Naive thymus-derived CD8-positive, alpha-beta T cell (primary cell): ENCODE data around the gene ME3. TPM values are rescaled to one million over a fixed set of nuclear protein-coding genes. Genes with fewer than 3 reads are reported as not detected.
"Not testable (repeated sequence)": the region's sequence is repeated elsewhere in the genome, so short reads cannot be mapped to it uniquely, and the experiment has no call there.

Source experiments
- ATAC-seq, 2 donors: fragments of 150-1000 bp; cut with Tn5 transposase in 1 of 2; sonication (Bioruptor Pico), chemical (Tn5 transposase) in 1 of 2; 1 replicate in 1 of 2; 2 replicates in 1 of 2; pipeline ENCODE4 v1.10.0; 2021; ENCODE audit warnings: mild to moderate bottlenecking in 2 of 2, moderate library complexity in 2 of 2
- POLR2A ChIA-PET: fragments of 350-600 bp; sonication (Branson Sonifier 250); formaldehyde crosslinking; loops from one replicate; lab custom pipeline; 2021; ENCODE audit warnings: antibody characterized with exemption; lab: Charles Lee
- DNase-seq, 10 donors: peaks; one replicate each; pipeline versions ENCODE4 v3.0.0 to v3.0.0-alpha.2; 2020 to 2022
- H3K27ac Mint-ChIP-seq, 10 donors: one replicate each; pipeline ENCODE4 v1.8.0; 2020 to 2022; ENCODE audit warnings: mild to moderate bottlenecking in 10 of 10, mixed read lengths in 10 of 10, moderate library complexity in 4 of 10, inconsistent platforms in 1 of 10
- H3K27me3 Mint-ChIP-seq, 5 donors: one replicate each; pipeline ENCODE4 v1.8.0; 2021 to 2022; ENCODE audit warnings: mixed read lengths in 5 of 5
- H3K36me3 Mint-ChIP-seq, 3 donors: one replicate each; pipeline ENCODE4 v1.8.0; 2020 to 2022; ENCODE audit warnings: mixed read lengths in 3 of 3, mild to moderate bottlenecking in 2 of 3, inconsistent platforms in 1 of 3
- H3K4me1 Mint-ChIP-seq, 4 donors: one replicate each; pipeline ENCODE4 v1.8.0; 2021 to 2022; ENCODE audit warnings: mixed read lengths in 4 of 4
- H3K4me3 Mint-ChIP-seq, 10 donors: one replicate each; pipeline ENCODE4 v1.8.0; 2020 to 2022; ENCODE audit warnings: mild to moderate bottlenecking in 10 of 10, mixed read lengths in 10 of 10, moderate library complexity in 6 of 10, inconsistent platforms in 1 of 10
- H3K9me3 Mint-ChIP-seq, 9 donors: one replicate each; pipeline ENCODE4 v1.8.0; 2020 to 2022; ENCODE audit warnings: mixed read lengths in 9 of 9, mild to moderate bottlenecking in 3 of 9, inconsistent platforms in 1 of 9, moderate library complexity in 1 of 9
- polyA plus RNA-seq, 3 donors: library from polyadenylated mRNA; unstranded; fragments of 300-500 nt; fragmentation: Illumina TruSeq; gene quantifications; one replicate each; pipeline ENCODE4 v1.2.3, GENCODE V29; 2021
- total RNA-seq, 8 experiments: library from RNA in 2 of 8; stranded (reverse) in 2 of 8; gene quantifications; one replicate each; pipeline ENCODE4 v1.2.3 and lab custom pipeline; 2021 to 2026

Gene ME3
- total and polyA plus RNA-seq, 5 experiments from 2014 or later = 0.48 to 2.5 (median 1.1) TPM

GRCh38 chr11:86551288-86552092, 120.9 kb downstream of the ME3 start:
- H3K4me1 Mint-ChIP-seq = peaks cover 0 to 2% (median 0%) of the 10 kb centered on the region in 4 donors

GRCh38 chr11:86550757-86551156, 121.7 kb downstream of the ME3 start:
- Mint-ChIP-seq H3K9me3 (peaks cover 0 to 4% (median 0%) of the 10 kb centered on the region in 9 donors), H3K36me3 (no peaks in the 10 kb centered on the region), H3K27ac (no peak overlapping the region), H3K4me1 (peaks cover 0 to 2% (median 0%) of the 10 kb centered on the region in 4 donors), H3K4me3 (no peak overlapping the region), H3K27me3 (peaks cover 0 to 4% (median 0%) of the 10 kb centered on the region in 5 donors)
- ATAC-seq = no peak
- POLR2A ChIA-PET = no interaction called here
- DNase-seq = no peak

More at GRCh38 chr11:86551288-86552092, 120.9 kb downstream of the ME3 start:
- no peak for ATAC-seq
- peaks cover 0 to 4% (median 0%) of the 10 kb centered on the region in 5 donors for H3K27me3 Mint-ChIP-seq
- H3K9me3 Mint-ChIP-seq = peaks cover 0 to 1% (median 0%) of the 10 kb centered on the region in 9 donors
- H3K36me3 Mint-ChIP-seq = no peaks in the 10 kb centered on the region
- peak overlapping the region in 1 of 10 donors; percentile 9 for H3K27ac Mint-ChIP-seq
- H3K4me3 Mint-ChIP-seq = no peak overlapping the region
- DNase-seq = no peak
- POLR2A ChIA-PET = no interaction called here

- H3K27me3 Mint-ChIP-seq = peaks cover 0 to 4% (median 0%) of the 10 kb centered on the region in 5 donors
- no peaks in the 10 kb centered on the region for H3K36me3 Mint-ChIP-seq
- peaks cover 0 to 2% (median 0%) of the 10 kb centered on the region in 4 donors for H3K4me1 Mint-ChIP-seq
- no peak overlapping the region for H3K4me3 Mint-ChIP-seq
- DNase-seq (no peak), ATAC-seq (no peak)
- H3K27ac Mint-ChIP-seq = no peak overlapping the region
- POLR2A ChIA-PET = no interaction called here
- H3K9me3 Mint-ChIP-seq = peaks cover 0 to 4% (median 0%) of the 10 kb centered on the region in 9 donors
These were observed 124.0 kb downstream of the ME3 start for GRCh38 chr11:86548271-86548917.

GRCh38 chr11:86547727-86548126, 124.7 kb downstream of the ME3 start:
- Mint-ChIP-seq H3K9me3 (peaks cover 0 to 4% (median 0%) of the 10 kb centered on the region in 9 donors), H3K36me3 (no peaks in the 10 kb centered on the region), H3K4me1 (peaks cover 0 to 2% (median 0%) of the 10 kb centered on the region in 4 donors), H3K4me3 (no peak overlapping the region), H3K27ac (no peak overlapping the region), H3K27me3 (peaks cover 0 to 4% (median 0%) of the 10 kb centered on the region in 5 donors)
- ATAC-seq (no peak), DNase-seq (no peak)
- POLR2A ChIA-PET = no interaction called here

GRCh38 chr11:86541299-86541698, 131.1 kb downstream of the ME3 start:
- H3K36me3 Mint-ChIP-seq, H3K4me3 Mint-ChIP-seq, H3K4me1 Mint-ChIP-seq, POLR2A ChIA-PET, H3K9me3 Mint-ChIP-seq, DNase-seq, H3K27me3 Mint-ChIP-seq, H3K27ac Mint-ChIP-seq, ATAC-seq: not testable (repeated sequence)

- POLR2A ChIA-PET = no interaction called here
- H3K36me3 Mint-ChIP-seq = no peaks in the 10 kb centered on the region
- H3K4me1 Mint-ChIP-seq = no peaks in the 10 kb centered on the region
- no peak overlapping the region for H3K4me3 Mint-ChIP-seq
- no peak for DNase-seq
- H3K27ac Mint-ChIP-seq = no peak overlapping the region
- peaks cover 0 to 6% (median 3%) of the 10 kb centered on the region in 9 donors for H3K9me3 Mint-ChIP-seq
- ATAC-seq = no peak
- H3K27me3 Mint-ChIP-seq = peaks cover 0 to 8% (median 5%) of the 10 kb centered on the region in 5 donors
These were observed 134.2 kb downstream of the ME3 start for GRCh38 chr11:86538223-86538548.

GRCh38 chr11:86537541-86538222, 134.7 kb downstream of the ME3 start:
- Mint-ChIP-seq H3K4me1 (no peaks in the 10 kb centered on the region), H3K9me3 (peaks cover 0 to 6% (median 3%) of the 10 kb centered on the region in 9 donors), H3K27ac (no peak overlapping the region), H3K27me3 (peaks cover 0 to 8% (median 5%) of the 10 kb centered on the region in 5 donors), H3K4me3 (no peak overlapping the region), H3K36me3 (no peaks in the 10 kb centered on the region)
- ATAC-seq = no peak
- POLR2A ChIA-PET = no interaction called here
- DNase-seq = no peak

- DNase-seq (no peak), ATAC-seq (no peak)
- H3K4me1 Mint-ChIP-seq = no peaks in the 10 kb centered on the region
- H3K27me3 Mint-ChIP-seq = peaks cover 0 to 8% (median 3%) of the 10 kb centered on the region in 5 donors
- no peak overlapping the region for H3K27ac Mint-ChIP-seq
- POLR2A ChIA-PET = no interaction called here
- peaks cover 0 to 5% (median 0%) of the 10 kb centered on the region in 9 donors for H3K9me3 Mint-ChIP-seq
- no peak overlapping the region for H3K4me3 Mint-ChIP-seq
- no peaks in the 10 kb centered on the region for H3K36me3 Mint-ChIP-seq
These were observed 136.6 kb downstream of the ME3 start for GRCh38 chr11:86535773-86536172.

- Mint-ChIP-seq H3K4me3 (no peak overlapping the region), H3K36me3 (peaks cover 0 to 19% (median 0%) of the 10 kb centered on the region in 3 donors), H3K27ac (no peak overlapping the region), H3K9me3 (peaks cover 6 to 41% (median 17%) of the 10 kb centered on the region in 9 donors), H3K4me1 (no peaks in the 10 kb centered on the region), H3K27me3 (peaks cover 3 to 21% (median 6%) of the 10 kb centered on the region in 5 donors)
- DNase-seq = no peak
- POLR2A ChIA-PET = no interaction called here
- no peak for ATAC-seq
These were observed 147.6 kb downstream of the ME3 start for GRCh38 chr11:86524620-86525352.

GRCh38 chr11:86523738-86524619, 148.4 kb downstream of the ME3 start:
- peaks cover 3 to 20% (median 6%) of the 10 kb centered on the region in 5 donors for H3K27me3 Mint-ChIP-seq
- POLR2A ChIA-PET = no interaction called here
- peaks cover 0 to 19% (median 0%) of the 10 kb centered on the region in 3 donors for H3K36me3 Mint-ChIP-seq
- DNase-seq (no peak), ATAC-seq (no peak)
- no peak overlapping the region for H3K4me3 Mint-ChIP-seq
- H3K9me3 Mint-ChIP-seq = peaks cover 5 to 41% (median 17%) of the 10 kb centered on the region in 9 donors
- H3K4me1 Mint-ChIP-seq = no peaks in the 10 kb centered on the region
- H3K27ac Mint-ChIP-seq = no peak overlapping the region

GRCh38 chr11:86522512-86522911, 149.9 kb downstream of the ME3 start:
- Mint-ChIP-seq H3K36me3 (peaks cover 0 to 19% (median 0%) of the 10 kb centered on the region in 3 donors), H3K9me3 (peaks cover 5 to 29% (median 11%) of the 10 kb centered on the region in 9 donors), H3K27me3 (peaks cover 3 to 20% (median 6%) of the 10 kb centered on the region in 5 donors)
- DNase-seq, H3K4me1 Mint-ChIP-seq, H3K27ac Mint-ChIP-seq, POLR2A ChIA-PET, H3K4me3 Mint-ChIP-seq, ATAC-seq: not testable (repeated sequence)
